ENCODE results near the gene BBS12. TPM values are rescaled to one million over a fixed set of nuclear protein-coding genes. Genes with fewer than 3 reads are reported as not detected.

Gene BBS12
- total RNA-seq, 1 donor from 2014 or later = 4.2 TPM

GRCh38 chr4:122701061-122701460 is 31.4 kb upstream of the BBS12 start:
- H3K9ac ChIP-seq (ENCODE audit: low read depth in 1 of 3, low read length in 3 of 3) = no peak overlapping the region
- H3K27me3 ChIP-seq (ENCODE audit: control insufficient read depth in 3 of 3, insufficient read depth in 3 of 3, low read length in 3 of 3) = no peaks in the 10 kb centered on the region
- peaks cover 0 to 6% (median 0%) of the 10 kb centered on the region in 3 donors for H3K4me1 ChIP-seq (ENCODE audit: control insufficient read depth in 3 of 3, insufficient read depth in 3 of 3, low read length in 3 of 3)
- H3K4me3 ChIP-seq (ENCODE audit: low read length in 3 of 3) = no peak overlapping the region
- no peaks in the 10 kb centered on the region for H3K9me3 ChIP-seq (ENCODE audit: control insufficient read depth in 3 of 3, low read length in 3 of 3)
- no peak overlapping the region for H3K27ac ChIP-seq (ENCODE audit: low read depth, low read length)
- no peaks in the 10 kb centered on the region for H3K36me3 ChIP-seq (ENCODE audit: control insufficient read depth in 3 of 3, insufficient read depth in 3 of 3, low read length in 3 of 3)

DNA sequence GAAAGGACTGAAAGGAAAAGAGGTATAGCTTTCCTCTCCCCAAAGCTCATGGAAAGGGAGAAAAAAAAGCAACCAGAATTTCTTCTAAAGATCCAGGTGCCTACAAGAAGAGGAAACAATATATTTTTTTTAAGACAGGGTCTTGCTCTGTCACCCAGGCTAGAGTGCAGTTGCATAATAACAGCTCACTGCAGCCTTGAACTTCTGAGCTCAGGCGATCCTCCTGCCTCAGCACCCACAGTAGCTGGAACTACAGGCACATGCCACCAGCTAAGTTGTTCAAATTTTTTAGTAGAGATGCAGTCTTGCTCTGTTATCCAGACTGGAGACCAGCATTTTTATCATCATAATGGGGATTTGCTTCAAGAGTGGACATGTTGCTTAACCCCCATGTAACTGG is 30.5 kb upstream of the BBS12 start:
- H3K4me3 ChIP-seq (ENCODE audit: low read length in 3 of 3) = no peak overlapping the region

DNA sequence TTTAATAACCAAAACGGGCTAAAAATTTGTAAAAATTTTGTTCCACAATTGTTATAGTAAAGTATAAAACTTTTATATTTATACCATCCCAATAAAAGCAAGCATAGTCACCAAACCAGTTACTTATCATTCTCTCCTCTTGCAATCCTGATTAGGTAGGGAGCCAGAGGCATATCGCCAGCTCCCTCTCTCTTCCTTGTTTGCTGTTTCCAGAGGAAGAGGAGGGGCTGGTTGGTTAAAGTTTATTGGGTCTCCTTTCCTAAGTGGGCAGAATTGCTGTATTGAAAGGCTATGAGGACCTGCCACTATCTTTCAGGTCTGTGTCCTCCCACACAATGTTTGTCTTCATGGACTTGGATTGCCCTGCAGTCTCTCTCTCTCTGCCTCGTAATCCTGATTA is 29.6 kb upstream of the BBS12 start:
- Histone ChIP-seq H3K4me1 (ENCODE audit: control insufficient read depth in 3 of 3, insufficient read depth in 3 of 3, low read length in 3 of 3) (peaks cover 0 to 6% (median 0%) of the 10 kb centered on the region in 3 donors), H3K9ac (ENCODE audit: low read depth in 1 of 3, low read length in 3 of 3) (no peak overlapping the region), H3K9me3 (ENCODE audit: control insufficient read depth in 3 of 3, low read length in 3 of 3) (no peaks in the 10 kb centered on the region), H3K4me3 (ENCODE audit: low read length in 3 of 3) (no peak overlapping the region), H3K27ac (ENCODE audit: low read depth, low read length) (no peak overlapping the region), H3K27me3 (ENCODE audit: control insufficient read depth in 3 of 3, insufficient read depth in 3 of 3, low read length in 3 of 3) (no peaks in the 10 kb centered on the region), H3K36me3 (ENCODE audit: control insufficient read depth in 3 of 3, insufficient read depth in 3 of 3, low read length in 3 of 3) (no peaks in the 10 kb centered on the region)

More for the DNA sequence above, 30.5 kb upstream of the BBS12 start:
- no peaks in the 10 kb centered on the region for H3K27me3 ChIP-seq (ENCODE audit: control insufficient read depth in 3 of 3, insufficient read depth in 3 of 3, low read length in 3 of 3)
- no peak overlapping the region for H3K9ac ChIP-seq (ENCODE audit: low read depth in 1 of 3, low read length in 3 of 3)
- peaks cover 0 to 6% (median 0%) of the 10 kb centered on the region in 3 donors for H3K4me1 ChIP-seq (ENCODE audit: control insufficient read depth in 3 of 3, insufficient read depth in 3 of 3, low read length in 3 of 3)
- no peaks in the 10 kb centered on the region for H3K9me3 ChIP-seq (ENCODE audit: control insufficient read depth in 3 of 3, low read length in 3 of 3)
- no peaks in the 10 kb centered on the region for H3K36me3 ChIP-seq (ENCODE audit: control insufficient read depth in 3 of 3, insufficient read depth in 3 of 3, low read length in 3 of 3)
- no peak overlapping the region for H3K27ac ChIP-seq (ENCODE audit: low read depth, low read length)

DNA sequence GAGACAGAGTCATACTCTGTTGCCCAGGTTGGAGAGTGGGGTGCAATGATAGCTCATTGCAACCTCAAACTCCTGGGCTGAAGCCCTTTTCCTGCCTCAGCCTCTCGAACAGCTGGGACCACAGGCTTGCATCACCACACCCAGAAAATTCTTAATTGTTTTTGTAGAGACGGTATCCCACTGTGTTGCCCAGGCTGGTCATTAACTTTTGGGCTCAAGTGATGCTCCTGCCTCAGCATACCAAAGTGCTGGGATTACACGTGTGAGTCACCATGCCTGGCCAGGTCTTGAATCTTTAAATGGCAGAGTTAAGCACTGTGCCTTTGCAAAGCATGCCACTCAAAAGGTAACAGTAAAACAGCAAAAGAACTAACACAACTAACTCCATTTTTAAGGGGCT is 28.6 kb upstream of the BBS12 start:
- Histone ChIP-seq H3K4me3 (ENCODE audit: low read length in 3 of 3) (no peak overlapping the region), H3K9me3 (ENCODE audit: control insufficient read depth in 3 of 3, low read length in 3 of 3) (no peaks in the 10 kb centered on the region), H3K9ac (ENCODE audit: low read depth in 1 of 3, low read length in 3 of 3) (no peak overlapping the region), H3K36me3 (ENCODE audit: control insufficient read depth in 3 of 3, insufficient read depth in 3 of 3, low read length in 3 of 3) (no peaks in the 10 kb centered on the region), H3K4me1 (ENCODE audit: control insufficient read depth in 3 of 3, insufficient read depth in 3 of 3, low read length in 3 of 3) (peaks cover 0 to 6% (median 0%) of the 10 kb centered on the region in 3 donors), H3K27ac (ENCODE audit: low read depth, low read length) (no peak overlapping the region), H3K27me3 (ENCODE audit: control insufficient read depth in 3 of 3, insufficient read depth in 3 of 3, low read length in 3 of 3) (no peaks in the 10 kb centered on the region)

DNA sequence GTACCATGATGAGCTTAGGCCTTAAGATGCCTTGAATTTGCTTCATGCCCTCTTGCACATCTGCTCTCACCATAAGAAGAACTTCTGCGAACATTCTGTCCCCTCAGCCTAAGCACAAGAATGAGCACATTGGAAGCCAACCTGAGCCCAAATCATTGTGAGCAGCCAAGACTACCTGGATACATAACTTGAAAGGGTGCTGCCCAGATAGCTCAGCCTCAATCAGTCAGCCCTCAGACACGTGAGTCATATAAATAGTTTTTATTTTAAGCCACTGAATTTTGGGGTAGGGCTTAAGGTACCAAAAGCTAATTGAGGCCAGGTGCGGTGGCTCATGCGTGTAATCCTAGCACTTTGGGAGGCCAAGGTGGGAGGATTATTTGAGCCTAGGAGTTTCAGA is 27.5 kb upstream of the BBS12 start:
- H3K4me3 ChIP-seq (ENCODE audit: low read length in 3 of 3) = no peak overlapping the region
- no peaks in the 10 kb centered on the region for H3K27me3 ChIP-seq (ENCODE audit: control insufficient read depth in 3 of 3, insufficient read depth in 3 of 3, low read length in 3 of 3)
- no peak overlapping the region for H3K9ac ChIP-seq (ENCODE audit: low read depth in 1 of 3, low read length in 3 of 3)
- H3K36me3 ChIP-seq (ENCODE audit: control insufficient read depth in 3 of 3, insufficient read depth in 3 of 3, low read length in 3 of 3) = no peaks in the 10 kb centered on the region
- H3K4me1 ChIP-seq (ENCODE audit: control insufficient read depth in 3 of 3, insufficient read depth in 3 of 3, low read length in 3 of 3) = peaks cover 0 to 5% (median 0%) of the 10 kb centered on the region in 3 donors
- H3K27ac ChIP-seq (ENCODE audit: low read depth, low read length) = no peak overlapping the region
- no peaks in the 10 kb centered on the region for H3K9me3 ChIP-seq (ENCODE audit: control insufficient read depth in 3 of 3, low read length in 3 of 3)

DNA sequence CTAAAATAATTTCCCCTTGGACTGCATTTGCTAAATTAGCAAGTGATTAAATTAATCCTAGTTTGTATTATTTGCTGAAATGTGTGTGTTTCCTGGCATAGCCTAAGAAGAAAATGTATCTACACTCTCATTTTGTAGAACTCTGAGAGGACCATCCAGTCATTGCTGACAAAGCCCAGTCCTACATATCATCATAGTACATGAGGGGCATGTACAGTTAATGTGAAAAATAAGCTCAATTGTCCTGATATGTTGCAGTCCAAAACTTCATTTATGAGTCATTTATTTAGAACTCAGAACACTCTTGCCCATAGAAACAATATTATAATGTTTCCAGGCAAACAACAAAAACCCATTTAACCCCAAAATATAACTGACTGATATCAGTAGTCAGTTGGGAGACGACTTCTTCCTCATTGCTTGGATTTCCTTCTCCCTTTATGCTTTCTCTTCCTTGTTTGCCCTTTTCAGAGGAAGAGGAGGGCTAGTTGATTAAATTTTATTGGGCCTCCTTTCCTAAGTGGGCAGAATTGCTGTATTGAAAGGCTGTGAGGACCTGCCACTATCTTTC is 26.9 kb upstream of the BBS12 start:
- no peaks in the 10 kb centered on the region for H3K36me3 ChIP-seq (ENCODE audit: control insufficient read depth in 3 of 3, insufficient read depth in 3 of 3, low read length in 3 of 3)
- no peak overlapping the region for H3K27ac ChIP-seq (ENCODE audit: low read depth, low read length)
- H3K4me1 ChIP-seq (ENCODE audit: control insufficient read depth in 3 of 3, insufficient read depth in 3 of 3, low read length in 3 of 3) = peaks cover 0 to 3% (median 2%) of the 10 kb centered on the region in 3 donors
- no peak overlapping the region for H3K4me3 ChIP-seq (ENCODE audit: low read length in 3 of 3)
- no peaks in the 10 kb centered on the region for H3K9me3 ChIP-seq (ENCODE audit: control insufficient read depth in 3 of 3, low read length in 3 of 3)
- no peaks in the 10 kb centered on the region for H3K27me3 ChIP-seq (ENCODE audit: control insufficient read depth in 3 of 3, insufficient read depth in 3 of 3, low read length in 3 of 3)
- H3K9ac ChIP-seq (ENCODE audit: low read depth in 1 of 3, low read length in 3 of 3) = no peak overlapping the region

DNA sequence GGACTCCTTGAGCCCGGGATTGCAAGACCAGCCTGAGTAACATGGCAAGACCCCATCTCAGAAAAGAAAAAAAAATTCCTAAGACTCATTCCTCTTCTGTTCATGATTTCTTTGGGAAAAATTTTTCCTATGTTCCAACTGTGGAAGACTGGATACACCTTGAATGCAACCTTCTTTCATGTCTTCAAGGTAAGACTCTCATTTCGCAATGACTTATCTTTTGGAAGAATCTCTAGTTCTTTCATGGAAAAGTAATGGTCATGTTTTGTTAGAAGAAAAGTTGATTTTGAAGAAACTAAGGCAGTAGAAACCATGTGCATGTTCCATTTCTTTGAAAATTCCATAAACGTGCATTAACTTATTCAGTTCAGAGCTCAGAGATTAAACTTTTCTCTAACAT is 26.0 kb upstream of the BBS12 start:
- Histone ChIP-seq H3K9ac (ENCODE audit: low read depth in 1 of 3, low read length in 3 of 3) (no peak overlapping the region), H3K4me1 (ENCODE audit: control insufficient read depth in 3 of 3, insufficient read depth in 3 of 3, low read length in 3 of 3) (peaks cover 0 to 4% (median 2%) of the 10 kb centered on the region in 3 donors), H3K27me3 (ENCODE audit: control insufficient read depth in 3 of 3, insufficient read depth in 3 of 3, low read length in 3 of 3) (no peaks in the 10 kb centered on the region), H3K4me3 (ENCODE audit: low read length in 3 of 3) (no peak overlapping the region), H3K9me3 (ENCODE audit: control insufficient read depth in 3 of 3, low read length in 3 of 3) (no peaks in the 10 kb centered on the region), H3K27ac (ENCODE audit: low read depth, low read length) (no peak overlapping the region), H3K36me3 (ENCODE audit: control insufficient read depth in 3 of 3, insufficient read depth in 3 of 3, low read length in 3 of 3) (no peaks in the 10 kb centered on the region)

GRCh38 chr4:122707497-122707896 is 25.0 kb upstream of the BBS12 start:
- H3K4me1 ChIP-seq (ENCODE audit: control insufficient read depth in 3 of 3, insufficient read depth in 3 of 3, low read length in 3 of 3) = peaks cover 0 to 4% (median 2%) of the 10 kb centered on the region in 3 donors
- H3K9ac ChIP-seq (ENCODE audit: low read depth in 1 of 3, low read length in 3 of 3) = no peak overlapping the region
- no peak overlapping the region for H3K4me3 ChIP-seq (ENCODE audit: low read length in 3 of 3)
- H3K27me3 ChIP-seq (ENCODE audit: control insufficient read depth in 3 of 3, insufficient read depth in 3 of 3, low read length in 3 of 3) = no peaks in the 10 kb centered on the region
- H3K27ac ChIP-seq (ENCODE audit: low read depth, low read length) = no peak overlapping the region
- H3K9me3 ChIP-seq (ENCODE audit: control insufficient read depth in 3 of 3, low read length in 3 of 3) = no peaks in the 10 kb centered on the region
- no peaks in the 10 kb centered on the region for H3K36me3 ChIP-seq (ENCODE audit: control insufficient read depth in 3 of 3, insufficient read depth in 3 of 3, low read length in 3 of 3)

DNA sequence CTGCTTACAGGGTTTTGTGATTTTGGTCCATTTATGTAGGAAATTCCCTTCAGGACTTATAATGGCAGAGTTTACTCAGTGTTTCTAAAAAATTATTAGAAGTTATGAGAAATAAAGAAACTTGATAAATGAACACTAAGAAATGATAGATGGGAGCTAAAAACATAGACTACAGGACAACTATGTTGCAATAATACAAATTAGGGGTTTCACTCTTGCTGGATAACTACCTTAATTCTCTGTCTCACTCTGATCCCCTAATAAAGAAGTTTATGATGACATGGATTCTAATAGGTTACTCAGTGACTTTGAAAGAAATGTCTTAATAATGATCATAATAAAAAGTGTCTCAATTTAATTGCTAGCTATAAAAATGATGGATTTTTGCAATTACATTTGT is 23.3 kb upstream of the BBS12 start:
- Histone ChIP-seq H3K4me1 (ENCODE audit: control insufficient read depth in 3 of 3, insufficient read depth in 3 of 3, low read length in 3 of 3) (peaks cover 0 to 4% (median 2%) of the 10 kb centered on the region in 3 donors), H3K9me3 (ENCODE audit: control insufficient read depth in 3 of 3, low read length in 3 of 3) (no peaks in the 10 kb centered on the region), H3K36me3 (ENCODE audit: control insufficient read depth in 3 of 3, insufficient read depth in 3 of 3, low read length in 3 of 3) (no peaks in the 10 kb centered on the region), H3K27me3 (ENCODE audit: control insufficient read depth in 3 of 3, insufficient read depth in 3 of 3, low read length in 3 of 3) (no peaks in the 10 kb centered on the region), H3K4me3 (ENCODE audit: low read length in 3 of 3) (no peak overlapping the region), H3K9ac (ENCODE audit: low read depth in 1 of 3, low read length in 3 of 3) (no peak overlapping the region), H3K27ac (ENCODE audit: low read depth, low read length) (no peak overlapping the region)

GRCh38 chr4:122710434-122711308 is 21.8 kb upstream of the BBS12 start:
- H3K27ac ChIP-seq (ENCODE audit: low read depth, low read length) = no peak overlapping the region
- H3K4me3 ChIP-seq (ENCODE audit: low read length in 3 of 3) = peak overlapping the region; percentile 24 to 64 (median 55)
- H3K9ac ChIP-seq (ENCODE audit: low read depth in 1 of 3, low read length in 3 of 3) = peak overlapping the region in 2 of 3 donors; percentile 3 to 6
- H3K9me3 ChIP-seq (ENCODE audit: control insufficient read depth in 3 of 3, low read length in 3 of 3) = no peaks in the 10 kb centered on the region
- no peaks in the 10 kb centered on the region for H3K27me3 ChIP-seq (ENCODE audit: control insufficient read depth in 3 of 3, insufficient read depth in 3 of 3, low read length in 3 of 3)
- H3K36me3 ChIP-seq (ENCODE audit: control insufficient read depth in 3 of 3, insufficient read depth in 3 of 3, low read length in 3 of 3) = no peaks in the 10 kb centered on the region
- H3K4me1 ChIP-seq (ENCODE audit: control insufficient read depth in 3 of 3, insufficient read depth in 3 of 3, low read length in 3 of 3) = peaks cover 0 to 4% (median 2%) of the 10 kb centered on the region in 3 donors

Measured in skeletal muscle tissue (tissue), 4 donors.